ENCODE measurements around the gene KCTD15.

Gene KCTD15

GRCh38 chr19:33862981-33863380 lies 66.3 kb downstream of the KCTD15 start:
- FAIRE-seq: no peak

GRCh38 chr19:33863436-33863835 lies 66.8 kb downstream of the KCTD15 start:
- no peak for FAIRE-seq

- FAIRE-seq: no peak
Observed at GRCh38 chr19:33864311-33864850, 67.7 kb downstream of the KCTD15 start.

- no peak for FAIRE-seq
Observed at GRCh38 chr19:33865306-33865705, 68.6 kb downstream of the KCTD15 start.
